ENCODE results near the gene SARM1.
A peak's percentile ranks its signal among the peaks of the same experiment; 100 is the strongest.

GRCh38 chr17:28371245-28372202 is at the start of gene SARM1:
- peak; percentile 95 for TF ChIP-seq USF1 (CRISPR knock-in tag; IDR thresholded peaks at IDR 0.05)
- no peak for TF ChIP-seq BRCA1 (IDR thresholded peaks at IDR 0.05)
- TF ChIP-seq BRCA1 (CRISPR knock-in tag; IDR thresholded peaks at IDR 0.05) = no peak
- TF ChIP-seq ZBTB49 (CRISPR knock-in tag; IDR thresholded peaks at IDR 0.05; ENCODE audit: borderline replicate concordance) = no peak
- no peak for TF ChIP-seq TBP (optimal IDR thresholded peaks at IDR 0.05; ENCODE audit: low read depth, low read length)
- TF ChIP-seq CTCF (IDR thresholded peaks at IDR 0.05 in 2 of 3, conservative IDR thresholded peaks at IDR 0.05 in 1 of 3; ENCODE audit: insufficient read depth in 2 of 3, low read depth in 1 of 3, low read length in 3 of 3) = no peak
- no peak for TF ChIP-seq PHF8 (IDR thresholded peaks at IDR 0.05; ENCODE audit: borderline replicate concordance, low read length)
- TF ChIP-seq ETV6 (IDR thresholded peaks at IDR 0.05; ENCODE audit: borderline replicate concordance in 1 of 2, low read depth in 2 of 2, low read length in 1 of 2) = no peak
- TF ChIP-seq ETV6 (CRISPR knock-in tag; IDR thresholded peaks at IDR 0.05; ENCODE audit: borderline replicate concordance) = no peak
- TF ChIP-seq ZBTB33 (CRISPR knock-in tag; IDR thresholded peaks at IDR 0.05) = no peak
- TF ChIP-seq TFAM (CRISPR knock-in tag; conservative IDR thresholded peaks at IDR 0.05) = no peak
- no peak for TF ChIP-seq POLR2AphosphoS2 (IDR thresholded peaks at IDR 0.05; ENCODE audit: low read length)

Data from K562 (cell line).